Activated T-cell treated with anti-CD3 and anti-CD28 coated beads, Interleukin-2, amount 50 U/mL, for 24 hours (primary cell): Measurements from ENCODE around the gene RAB36.

Source experiments
- DNase-seq: peaks from one replicate; pipeline ENCODE4 v3.0.0-alpha.2; 2020
- H3K27ac Mint-ChIP-seq: 2 replicates; pipeline ENCODE4 v1.8.0; 2020; ENCODE audit warnings: mild to moderate bottlenecking, mixed read lengths
- H3K27me3 Mint-ChIP-seq: 2 replicates; pipeline ENCODE4 v1.8.0; 2020; ENCODE audit warnings: mixed read lengths
- H3K36me3 Mint-ChIP-seq: 2 replicates; pipeline ENCODE4 v1.8.0; 2020; ENCODE audit warnings: low read depth, mixed read lengths
- H3K4me1 Mint-ChIP-seq: 2 replicates; pipeline ENCODE4 v1.8.0; 2020; ENCODE audit warnings: low read depth, mixed read lengths
- H3K4me3 Mint-ChIP-seq: 2 replicates; pipeline ENCODE4 v1.8.0; 2020; ENCODE audit warnings: mild to moderate bottlenecking, moderate library complexity, mixed read lengths
- H3K9me3 Mint-ChIP-seq: 2 replicates; pipeline ENCODE4 v1.8.0; 2020; ENCODE audit warnings: mixed read lengths

RAB36 gene

DNA sequence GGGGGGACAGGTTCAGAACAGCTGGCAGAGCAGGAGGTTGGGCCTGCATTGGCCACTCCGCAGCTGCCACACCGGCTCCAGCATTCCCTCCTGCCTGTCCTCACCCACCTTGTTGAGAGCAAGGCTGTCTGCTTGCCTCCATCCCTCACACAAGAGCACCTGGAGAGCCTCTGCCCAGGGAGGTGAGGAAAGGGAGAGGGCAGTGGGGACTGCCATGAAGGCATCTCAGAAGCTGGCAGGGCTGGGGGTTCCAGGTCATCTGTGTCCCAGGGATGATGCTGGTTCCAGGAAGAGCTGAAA, 30.6 kb upstream of the RAB36 start:
- H3K36me3 Mint-ChIP-seq, result peaks cover 5% of the 10 kb centered on the region
- no peak overlapping the region for H3K4me3 Mint-ChIP-seq
- H3K9me3 Mint-ChIP-seq, result no peaks in the 10 kb centered on the region
- DNase-seq, result no peak
- H3K27me3 Mint-ChIP-seq, result no peaks in the 10 kb centered on the region
- peaks cover 8% of the 10 kb centered on the region for H3K4me1 Mint-ChIP-seq
- no peak overlapping the region for H3K27ac Mint-ChIP-seq

DNA sequence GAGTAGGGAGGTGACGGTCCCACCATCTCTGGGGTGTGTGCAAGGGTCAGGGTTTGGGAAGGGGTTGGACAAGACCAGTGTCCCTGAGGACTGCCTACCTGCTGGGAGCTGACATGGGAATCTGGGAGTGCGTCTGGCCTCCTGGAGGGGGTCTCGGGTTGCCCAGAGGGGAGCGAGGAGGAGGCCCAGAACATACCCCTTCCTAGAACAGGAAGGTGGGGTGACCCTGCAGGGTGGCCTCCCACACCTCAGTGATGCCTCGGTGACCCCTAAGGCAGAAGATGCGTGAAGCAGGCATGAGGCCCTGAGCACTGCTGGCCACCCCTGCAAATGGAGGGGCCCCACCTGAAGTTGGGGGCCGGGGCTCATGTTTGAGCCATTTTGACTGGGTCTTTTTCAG, 29.9 kb upstream of the RAB36 start:
- H3K27me3 Mint-ChIP-seq, result no peaks in the 10 kb centered on the region
- H3K9me3 Mint-ChIP-seq, result no peaks in the 10 kb centered on the region
- no peak for DNase-seq
- peaks cover 13% of the 10 kb centered on the region for H3K4me1 Mint-ChIP-seq
- no peak overlapping the region for H3K27ac Mint-ChIP-seq
- H3K4me3 Mint-ChIP-seq, result no peak overlapping the region
- peaks cover 5% of the 10 kb centered on the region for H3K36me3 Mint-ChIP-seq

DNA sequence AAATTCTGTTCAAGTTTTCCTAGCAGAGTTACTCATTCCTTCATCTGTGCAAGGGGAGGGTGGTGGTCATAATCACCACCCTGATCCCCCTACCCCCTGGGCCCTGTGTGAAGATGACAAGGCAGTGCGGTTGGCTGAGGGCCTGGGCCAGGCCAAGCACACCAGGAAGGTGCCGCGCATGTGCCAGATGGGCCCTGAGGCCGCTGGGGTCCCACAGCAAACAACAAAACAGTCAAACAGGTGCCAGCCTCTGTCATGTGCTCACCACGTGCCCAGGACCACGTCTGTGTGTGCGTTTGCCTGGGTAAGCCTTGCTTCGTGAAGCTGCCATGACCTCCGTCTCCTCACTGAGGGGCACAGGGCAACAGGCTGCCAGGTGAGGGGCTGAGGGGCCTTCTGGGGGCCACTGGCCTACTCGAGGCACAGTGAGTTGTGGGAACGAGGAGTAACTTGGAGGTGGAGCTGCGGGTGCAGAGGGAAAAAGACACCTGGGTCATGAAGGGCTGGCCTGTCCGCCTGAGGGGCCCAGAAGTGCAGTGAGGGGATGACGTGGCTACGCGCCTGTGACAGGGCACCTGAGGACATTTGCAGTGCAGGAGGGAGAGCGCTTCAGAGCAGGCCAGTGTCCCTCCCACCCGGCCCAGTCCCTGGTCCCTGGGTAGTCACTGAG, 29.3 kb upstream of the RAB36 start:
- DNase-seq, result no peak
- no peaks in the 10 kb centered on the region for H3K9me3 Mint-ChIP-seq

DNA sequence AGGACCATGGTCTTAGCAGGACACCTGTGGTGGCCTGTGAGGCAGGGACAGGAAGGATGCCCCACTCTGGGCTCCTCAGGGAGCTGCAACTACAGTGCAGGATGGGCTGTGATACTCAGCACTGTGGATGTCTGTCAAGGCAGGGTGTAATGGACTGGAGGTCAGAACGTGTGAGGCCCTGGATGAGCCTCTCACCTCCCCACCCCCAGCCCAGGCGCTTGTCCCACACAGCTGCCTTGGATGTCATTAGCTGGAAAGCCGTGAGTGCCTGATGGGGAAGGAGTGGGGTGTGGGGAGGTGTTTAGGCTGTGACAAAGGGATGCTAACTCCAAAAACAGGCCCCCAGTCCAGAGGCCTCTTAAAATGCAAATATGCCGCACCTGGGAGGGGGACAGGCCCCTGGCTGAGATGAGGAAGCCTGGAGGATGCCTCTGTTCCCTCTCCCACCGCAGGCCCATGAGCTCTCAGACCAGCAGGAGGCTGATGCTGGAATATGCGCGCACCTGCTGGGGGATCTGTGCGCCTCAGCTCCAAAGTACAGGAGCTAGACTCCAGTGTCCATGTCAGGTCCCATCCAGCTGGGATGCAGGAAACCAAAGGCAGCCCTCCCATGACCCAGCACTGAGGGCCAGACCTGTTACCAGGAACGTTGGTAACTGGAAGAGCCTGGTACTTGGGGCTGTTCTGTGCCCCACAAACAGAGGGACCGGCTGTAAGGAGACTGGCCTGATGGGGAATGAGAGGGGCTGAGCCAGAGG, 28.6 kb upstream of the RAB36 start:
- Mint-ChIP-seq H3K4me1 (peaks cover 13% of the 10 kb centered on the region), H3K27me3 (no peaks in the 10 kb centered on the region), H3K27ac (no peak overlapping the region), H3K36me3 (peaks cover 5% of the 10 kb centered on the region), H3K9me3 (no peaks in the 10 kb centered on the region), H3K4me3 (no peak overlapping the region)
- no peak for DNase-seq

More for the DNA sequence above, 29.3 kb upstream of the RAB36 start:
- no peak overlapping the region for H3K27ac Mint-ChIP-seq
- H3K4me3 Mint-ChIP-seq, result no peak overlapping the region
- no peaks in the 10 kb centered on the region for H3K27me3 Mint-ChIP-seq
- H3K36me3 Mint-ChIP-seq, result peaks cover 5% of the 10 kb centered on the region
- peaks cover 13% of the 10 kb centered on the region for H3K4me1 Mint-ChIP-seq

DNA sequence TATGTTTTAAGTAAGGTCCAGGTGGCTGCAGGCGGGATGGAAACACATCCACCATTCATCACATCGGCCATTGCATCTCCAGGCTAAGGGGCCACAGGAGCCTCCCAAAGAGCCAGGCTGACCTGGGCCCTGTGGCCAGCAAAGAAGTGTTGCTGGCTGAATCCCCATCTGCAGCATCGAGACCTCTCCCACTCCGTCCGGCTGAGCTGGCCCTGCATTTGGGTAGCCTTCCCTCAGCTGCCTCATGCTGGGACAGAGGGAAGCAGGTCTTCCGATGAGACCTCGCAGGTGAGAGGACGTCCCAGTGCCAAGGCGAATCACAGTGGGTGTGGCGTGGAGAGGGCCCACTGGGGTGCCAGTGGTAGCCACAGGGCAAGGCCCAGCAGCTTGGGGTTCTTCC, 28.0 kb upstream of the RAB36 start:
- Mint-ChIP-seq H3K4me1 (peaks cover 13% of the 10 kb centered on the region), H3K4me3 (no peak overlapping the region), H3K36me3 (peaks cover 5% of the 10 kb centered on the region), H3K27me3 (no peaks in the 10 kb centered on the region), H3K27ac (no peak overlapping the region), H3K9me3 (no peaks in the 10 kb centered on the region)
- DNase-seq, result no peak

DNA sequence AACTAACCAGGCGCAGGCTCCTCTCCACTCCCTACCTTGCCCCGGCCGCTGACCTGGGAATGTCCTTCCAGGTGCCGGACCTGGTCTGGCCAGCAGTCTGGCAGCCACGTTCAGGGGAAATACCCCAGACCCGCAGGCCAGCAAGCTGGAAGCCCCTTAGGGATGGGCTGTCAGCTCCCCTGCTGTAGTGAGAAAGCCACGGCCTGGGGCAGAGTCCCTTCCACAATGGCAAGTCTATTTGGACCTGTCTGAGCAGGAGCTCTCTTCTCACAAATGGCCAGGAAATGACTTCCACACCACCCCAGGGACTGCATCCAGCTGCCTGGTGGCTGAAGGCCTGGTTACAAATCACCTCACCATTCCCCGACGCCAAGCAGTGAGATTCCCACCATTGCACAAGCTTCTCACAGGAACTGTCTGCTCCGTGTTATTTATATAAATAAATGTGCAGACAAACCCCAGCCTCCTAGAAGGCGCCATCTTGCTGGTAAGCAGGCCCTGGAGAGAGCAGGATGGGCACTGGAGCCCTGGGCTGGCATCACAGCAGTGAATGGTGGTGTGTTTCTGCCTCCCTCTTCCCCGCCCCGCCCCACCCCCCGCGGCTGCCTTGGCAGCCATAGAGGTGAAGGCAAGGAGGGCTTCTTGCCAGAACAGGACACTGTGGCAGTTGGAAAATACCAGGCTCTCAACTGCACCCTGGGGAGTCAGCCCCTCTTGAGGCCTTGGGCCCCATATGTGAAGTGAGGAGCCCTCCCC, 27.2 kb upstream of the RAB36 start:
- Mint-ChIP-seq H3K4me3 (no peak overlapping the region), H3K36me3 (peaks cover 5% of the 10 kb centered on the region), H3K9me3 (no peaks in the 10 kb centered on the region), H3K27ac (no peak overlapping the region), H3K27me3 (no peaks in the 10 kb centered on the region), H3K4me1 (peaks cover 13% of the 10 kb centered on the region)
- no peak for DNase-seq

DNA sequence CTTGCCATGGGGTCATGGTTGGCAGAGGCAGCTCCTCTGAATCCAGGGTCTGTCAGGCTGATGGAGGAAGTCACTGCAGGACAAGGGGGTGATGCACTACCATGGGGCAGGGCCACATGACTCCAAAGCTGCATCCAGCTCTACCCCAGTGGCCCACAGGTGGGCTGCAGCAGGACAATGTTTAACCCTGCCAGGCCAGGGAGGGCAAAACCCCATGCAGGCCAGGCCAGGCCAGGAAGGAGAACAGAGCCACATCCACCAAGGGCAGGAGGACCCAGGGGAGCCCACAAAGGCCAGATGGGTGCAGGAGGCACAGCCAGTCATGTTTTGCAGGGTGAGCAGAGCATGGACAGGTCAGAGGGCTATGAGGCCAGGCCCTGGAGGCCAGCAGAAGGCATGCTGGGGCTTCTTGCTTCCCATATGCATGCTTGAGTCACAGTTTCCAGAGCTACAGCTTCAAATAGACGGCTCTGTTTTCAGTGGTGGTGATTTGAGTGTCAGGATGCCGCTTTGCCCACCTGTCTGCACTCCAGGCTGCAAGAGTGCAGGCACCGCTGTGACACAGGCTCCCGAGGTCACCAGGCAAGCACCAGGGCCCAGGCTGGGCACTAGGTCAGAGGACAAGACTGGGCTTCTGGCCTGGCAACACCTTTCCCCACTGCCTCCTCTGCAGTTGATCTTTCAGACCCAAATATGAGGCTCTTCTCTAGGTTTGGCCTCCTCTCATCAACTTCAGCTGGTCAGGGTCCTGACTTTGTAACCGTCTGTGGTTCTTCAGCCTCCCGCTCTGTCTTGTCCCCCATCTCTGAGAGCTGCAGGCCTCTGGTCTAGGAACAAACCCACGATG, 26.4 kb upstream of the RAB36 start:
- Mint-ChIP-seq H3K9me3 (no peaks in the 10 kb centered on the region), H3K4me3 (no peak overlapping the region), H3K27ac (peak overlapping the region; percentile 91), H3K27me3 (no peaks in the 10 kb centered on the region), H3K4me1 (peaks cover 13% of the 10 kb centered on the region), H3K36me3 (peaks cover 5% of the 10 kb centered on the region)
- DNase-seq, result peak; percentile 38

DNA sequence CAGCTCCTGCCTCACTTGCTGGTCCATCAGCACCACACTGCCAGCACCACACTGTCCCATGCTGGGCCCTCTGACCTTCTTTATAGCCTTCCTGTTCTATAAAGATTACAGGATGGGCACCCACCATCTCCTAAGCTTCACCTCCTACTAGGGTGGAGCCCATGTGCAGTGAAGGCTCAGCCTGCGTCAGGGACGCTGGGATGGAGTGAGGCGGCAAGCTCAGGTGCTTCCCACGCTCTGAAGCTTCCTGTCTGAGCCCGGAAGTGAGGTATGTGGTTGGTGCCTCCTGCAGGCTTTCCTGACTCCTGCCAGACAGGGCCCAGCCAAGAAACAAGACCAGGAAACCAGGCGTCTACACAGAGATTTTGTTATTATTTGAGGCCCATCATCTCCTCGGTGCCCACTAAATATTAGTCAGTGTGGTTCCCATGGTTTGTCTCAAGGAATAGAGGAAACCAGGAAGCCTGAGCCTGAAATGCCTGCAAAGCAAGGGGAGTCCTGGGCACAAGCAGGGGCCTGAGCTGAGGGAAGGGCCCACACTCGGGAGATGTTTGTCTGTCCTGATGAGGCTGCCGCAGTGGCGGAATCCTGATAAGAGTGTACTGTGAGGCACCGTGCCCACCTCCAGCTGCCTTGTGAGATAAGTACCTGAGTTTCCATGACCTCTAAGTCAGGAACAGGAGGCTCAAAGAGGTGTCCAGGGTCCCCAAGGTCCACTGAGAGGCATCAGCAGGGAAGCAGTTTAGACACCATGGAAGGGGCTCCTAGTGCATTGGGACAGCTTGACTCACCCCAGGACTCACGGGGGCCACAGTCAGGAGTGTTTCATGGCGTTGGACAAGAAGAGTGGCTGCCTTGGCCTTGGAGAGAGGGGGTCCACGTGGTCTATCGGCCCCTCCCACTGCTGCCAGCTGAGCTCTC, 25.5 kb upstream of the RAB36 start:
- Mint-ChIP-seq H3K4me3 (no peak overlapping the region), H3K27me3 (no peaks in the 10 kb centered on the region), H3K27ac (peak overlapping the region; percentile 91), H3K9me3 (no peaks in the 10 kb centered on the region), H3K4me1 (peaks cover 13% of the 10 kb centered on the region), H3K36me3 (peaks cover 5% of the 10 kb centered on the region)
- DNase-seq, result peak; percentile 73

DNA sequence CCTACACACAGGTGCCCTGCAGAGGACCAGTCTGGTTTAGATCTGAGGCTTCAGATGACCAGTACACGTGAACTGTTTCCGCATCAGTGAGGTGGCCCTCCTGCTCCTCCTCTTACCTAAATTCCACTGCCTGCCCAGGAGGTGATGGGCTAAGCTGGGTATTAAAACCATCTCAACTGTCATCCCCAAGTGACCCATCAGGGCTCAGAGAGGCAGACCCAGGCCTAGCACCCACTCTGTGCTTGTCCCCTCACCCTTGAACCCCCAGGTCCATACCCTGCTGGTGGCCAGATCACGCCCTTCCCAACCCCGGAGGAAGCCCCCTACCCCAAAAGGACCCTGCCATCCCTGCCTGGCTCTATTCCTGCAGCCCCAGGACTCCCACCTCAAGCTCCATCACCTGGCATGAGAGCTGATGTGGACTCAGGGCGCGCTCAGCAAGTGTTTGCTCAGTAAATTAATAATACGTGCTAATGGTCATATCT, 24.8 kb upstream of the RAB36 start:
- Mint-ChIP-seq H3K36me3 (peaks cover 5% of the 10 kb centered on the region), H3K4me3 (no peak overlapping the region), H3K9me3 (no peaks in the 10 kb centered on the region), H3K27ac (peak overlapping the region; percentile 91), H3K27me3 (no peaks in the 10 kb centered on the region), H3K4me1 (peaks cover 13% of the 10 kb centered on the region)
- DNase-seq, result no peak

DNA sequence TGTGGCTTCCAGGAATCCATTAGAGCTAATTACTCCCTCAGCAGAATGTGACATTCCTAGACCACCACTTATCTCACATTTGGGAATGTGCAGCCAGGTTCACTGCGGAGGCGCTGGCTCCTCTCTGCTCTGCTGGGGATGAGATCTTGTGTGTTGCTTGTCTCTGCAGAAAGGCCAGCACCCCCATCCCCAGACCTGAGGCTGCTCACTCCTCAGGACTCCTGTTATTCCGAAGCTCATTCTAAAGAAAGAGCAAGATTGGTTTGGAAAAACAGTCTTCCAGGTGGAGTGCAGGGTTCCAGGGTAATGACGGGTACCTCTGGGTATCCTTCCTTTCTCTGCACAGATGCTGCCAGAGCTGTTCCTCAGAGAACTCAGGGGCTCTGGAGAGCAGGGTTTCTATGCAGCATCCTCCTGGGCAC, 24.3 kb upstream of the RAB36 start:
- no peak overlapping the region for H3K4me3 Mint-ChIP-seq
- H3K9me3 Mint-ChIP-seq, result no peaks in the 10 kb centered on the region
- H3K36me3 Mint-ChIP-seq, result peaks cover 5% of the 10 kb centered on the region
- DNase-seq, result no peak
- H3K4me1 Mint-ChIP-seq, result peaks cover 13% of the 10 kb centered on the region
- H3K27me3 Mint-ChIP-seq, result no peaks in the 10 kb centered on the region
- H3K27ac Mint-ChIP-seq, result no peak overlapping the region

DNA sequence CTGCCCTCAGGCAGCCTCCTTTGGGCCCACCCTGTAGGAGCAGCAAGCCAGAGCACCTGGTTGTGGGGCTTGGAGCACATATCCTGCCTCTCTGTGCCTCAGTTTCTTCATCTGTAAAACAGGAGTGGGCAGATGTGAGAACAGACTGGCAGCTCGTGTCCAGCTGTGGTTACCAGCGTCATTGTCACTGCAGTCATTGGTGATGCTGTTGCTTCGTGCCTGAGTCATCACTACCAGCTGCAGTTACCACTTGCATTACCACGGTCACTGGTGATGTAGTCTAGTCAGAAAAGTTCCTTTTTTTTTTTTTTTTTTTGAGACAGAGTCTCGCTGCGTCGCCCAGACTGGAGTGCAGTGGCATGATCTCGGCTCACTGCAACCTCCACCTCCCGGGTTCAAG, 23.9 kb upstream of the RAB36 start:
- Mint-ChIP-seq H3K27me3 (no peaks in the 10 kb centered on the region), H3K4me1 (peaks cover 13% of the 10 kb centered on the region), H3K36me3 (peaks cover 5% of the 10 kb centered on the region), H3K9me3 (no peaks in the 10 kb centered on the region), H3K4me3 (no peak overlapping the region), H3K27ac (no peak overlapping the region)
- no peak for DNase-seq

DNA sequence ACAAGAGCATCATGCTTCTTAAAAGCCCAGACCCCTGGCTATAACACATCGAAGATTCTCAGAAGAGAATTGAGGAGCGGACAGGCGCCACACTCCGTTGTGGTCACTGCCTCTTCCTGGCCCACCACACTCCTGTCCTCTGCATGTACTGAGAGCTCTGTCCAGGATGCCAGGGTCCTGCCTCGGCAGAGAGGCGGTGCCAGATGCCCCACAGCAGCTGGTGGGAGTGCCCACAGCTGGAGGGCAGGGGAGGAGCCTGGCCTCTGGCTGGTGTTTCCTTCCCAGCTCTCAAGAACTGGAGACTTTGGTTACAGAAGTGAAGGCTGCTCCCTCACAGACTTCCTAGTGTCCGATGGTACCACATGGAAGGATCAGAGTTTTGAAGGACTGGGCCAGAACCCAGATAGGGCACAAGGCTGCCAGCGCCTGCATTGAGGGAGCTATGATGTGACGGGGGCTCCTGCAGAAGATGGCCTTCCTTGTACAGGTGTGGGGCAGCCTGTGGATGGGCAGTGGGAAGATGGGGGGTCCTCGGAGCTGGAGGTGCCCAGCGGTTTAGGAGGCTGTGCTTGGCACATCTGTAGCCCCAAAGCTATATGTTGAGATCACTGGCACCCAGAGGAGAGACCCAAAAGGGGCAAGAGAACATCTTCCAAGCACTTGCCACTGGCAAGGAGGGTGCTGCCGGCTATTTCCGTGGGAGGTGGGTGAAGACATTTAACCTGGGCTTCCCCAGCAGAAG, 22.9 kb upstream of the RAB36 start:
- H3K9me3 Mint-ChIP-seq, result no peaks in the 10 kb centered on the region
- peaks cover 13% of the 10 kb centered on the region for H3K4me1 Mint-ChIP-seq
- no peak for DNase-seq
- no peaks in the 10 kb centered on the region for H3K27me3 Mint-ChIP-seq
- no peak overlapping the region for H3K4me3 Mint-ChIP-seq
- H3K27ac Mint-ChIP-seq, result no peak overlapping the region
- peaks cover 5% of the 10 kb centered on the region for H3K36me3 Mint-ChIP-seq
